Measurements from ENCODE around the gene MEF2A. TPM values are rescaled to one million over a fixed set of nuclear protein-coding genes. Genes with fewer than 3 reads are reported as not detected.

Gene MEF2A
- total RNA-seq, 4 donors from 2014 or later: 55.3 to 155 (median 105) TPM

DNA sequence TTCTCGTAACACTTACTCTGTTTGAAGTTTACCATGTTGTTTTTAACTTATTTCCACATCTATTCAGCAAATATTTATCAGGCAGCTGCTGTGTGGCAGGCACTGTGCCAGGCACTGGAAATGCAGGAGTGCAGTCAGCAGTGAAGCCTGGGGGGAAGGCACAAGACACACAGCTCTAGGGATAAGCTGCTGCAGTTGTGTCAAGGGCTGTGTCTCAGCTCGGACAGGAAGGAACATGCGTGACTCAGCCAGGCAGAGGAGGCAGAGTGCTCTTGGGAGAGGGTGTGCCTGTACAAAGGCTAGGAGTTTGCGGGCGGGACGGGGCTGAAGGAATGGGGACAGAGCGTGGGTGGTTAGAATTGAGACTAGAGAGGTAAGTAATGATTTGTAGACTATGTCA, 142.8 kb downstream of the MEF2A start:
- Histone ChIP-seq H3K27ac (peak overlapping the region in 1 of 3 donors; percentile 17), H3K4me3 (replicated peaks in 1 of 3) (no peak overlapping the region), H3K9me3 (no peaks in the 10 kb centered on the region), H3K4me1 (peaks cover 9 to 25% of the 10 kb centered on the region in 2 donors), H3K27me3 (no peaks in the 10 kb centered on the region), H3K36me3 (peaks cover 7 to 22% of the 10 kb centered on the region in 2 donors)
- WGBS, 2 donors: 45 to 52% methylated on average over 7 of the region's 7 CpGs
- DNase-seq: peak; percentile 65 to 75
- intact Hi-C loops (cut with DNase I): loop anchor here (10.0 kb wide), 1 partner anchor 424 kb away; no protein-coding TSS in a partner anchor
- TF ChIP-seq, protein P1, sequence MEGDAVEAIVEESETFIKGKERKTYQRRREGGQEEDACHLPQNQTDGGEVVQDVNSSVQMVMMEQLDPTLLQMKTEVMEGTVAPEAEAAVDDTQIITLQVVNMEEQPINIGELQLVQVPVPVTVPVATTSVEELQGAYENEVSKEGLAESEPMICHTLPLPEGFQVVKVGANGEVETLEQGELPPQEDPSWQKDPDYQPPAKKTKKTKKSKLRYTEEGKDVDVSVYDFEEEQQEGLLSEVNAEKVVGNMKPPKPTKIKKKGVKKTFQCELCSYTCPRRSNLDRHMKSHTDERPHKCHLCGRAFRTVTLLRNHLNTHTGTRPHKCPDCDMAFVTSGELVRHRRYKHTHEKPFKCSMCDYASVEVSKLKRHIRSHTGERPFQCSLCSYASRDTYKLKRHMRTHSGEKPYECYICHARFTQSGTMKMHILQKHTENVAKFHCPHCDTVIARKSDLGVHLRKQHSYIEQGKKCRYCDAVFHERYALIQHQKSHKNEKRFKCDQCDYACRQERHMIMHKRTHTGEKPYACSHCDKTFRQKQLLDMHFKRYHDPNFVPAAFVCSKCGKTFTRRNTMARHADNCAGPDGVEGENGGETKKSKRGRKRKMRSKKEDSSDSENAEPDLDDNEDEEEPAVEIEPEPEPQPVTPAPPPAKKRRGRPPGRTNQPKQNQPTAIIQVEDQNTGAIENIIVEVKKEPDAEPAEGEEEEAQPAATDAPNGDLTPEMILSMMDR (IDR thresholded peaks at IDR 0.05): no peak
- TF ChIP-seq POLR2A (IDR thresholded peaks at IDR 0.05): no peak

DNA sequence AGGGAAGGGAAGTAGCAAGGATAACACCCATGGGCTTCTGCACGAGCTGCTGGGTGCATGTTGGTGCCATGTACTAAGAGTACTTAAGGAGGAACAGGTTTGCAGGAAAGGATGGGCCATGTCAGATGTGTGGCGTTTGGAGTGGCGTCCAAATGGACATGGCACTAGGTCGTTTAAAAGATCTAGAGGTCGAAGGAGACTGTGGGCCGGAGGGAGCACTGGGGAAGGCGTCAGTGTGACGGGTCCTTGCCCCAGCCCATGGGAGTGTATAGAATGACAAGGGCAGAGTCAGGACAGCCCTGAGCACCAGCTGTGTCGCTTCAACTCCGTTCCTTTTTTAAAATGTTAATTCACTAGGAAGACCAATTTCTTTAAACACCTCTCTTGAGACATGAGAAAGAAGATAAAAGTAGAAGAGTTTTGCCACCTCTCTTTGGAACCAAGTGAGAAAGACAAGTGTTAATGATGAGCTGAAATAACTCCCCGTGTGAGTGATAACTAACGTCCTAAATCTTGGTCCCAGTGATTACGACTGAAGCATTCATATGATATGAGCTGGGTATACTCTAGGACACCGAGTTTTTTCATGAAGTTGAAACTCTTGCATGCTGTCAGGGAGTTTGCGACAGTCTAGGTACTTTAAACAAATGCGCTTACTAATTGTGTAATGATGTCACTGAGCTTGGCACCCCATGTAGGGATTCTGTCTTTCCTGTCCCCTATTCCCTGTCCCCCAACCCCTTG, 143.6 kb downstream of the MEF2A start:
- H3K27me3 ChIP-seq: no peaks in the 10 kb centered on the region
- 89% methylated on average over 16 of the region's 16 CpGs for WGBS, 2 donors
- peaks cover 7 to 22% of the 10 kb centered on the region in 2 donors for H3K36me3 ChIP-seq
- no peak overlapping the region for H3K4me3 ChIP-seq (replicated peaks in 1 of 3)
- H3K9me3 ChIP-seq: no peaks in the 10 kb centered on the region
- no peak for DNase-seq
- intact Hi-C loops (cut with DNase I): loop anchor here (10.0 kb wide), 1 partner anchor 425 kb away; no protein-coding TSS in a partner anchor
- H3K4me1 ChIP-seq: peaks cover 4 to 19% of the 10 kb centered on the region in 2 donors
- TF ChIP-seq, protein P1 (IDR thresholded peaks at IDR 0.05): no peak
- TF ChIP-seq POLR2A (IDR thresholded peaks at IDR 0.05): no peak
- no peak overlapping the region for H3K27ac ChIP-seq

DNA sequence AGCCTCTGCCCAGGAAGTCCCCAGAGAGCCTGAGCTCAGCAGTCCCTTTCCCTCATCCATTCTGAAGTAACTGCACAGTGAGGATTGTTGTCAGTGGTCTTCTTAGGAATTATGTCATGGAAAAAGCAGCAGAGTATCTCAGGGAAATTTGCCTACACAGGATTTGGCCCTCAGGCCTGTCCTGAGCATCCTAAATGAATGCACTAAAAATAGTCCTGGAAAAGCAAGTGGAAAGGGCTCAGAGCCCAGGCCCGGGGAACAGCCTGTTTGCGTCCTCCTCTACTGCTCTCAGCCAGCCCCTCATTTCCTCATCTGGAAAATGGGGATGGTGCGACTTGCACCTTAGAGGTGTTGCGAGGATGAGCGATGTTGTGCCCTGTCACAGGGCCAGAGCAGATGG, 145.8 kb downstream of the MEF2A start:
- intact Hi-C loops (cut with DNase I): no loop called here
- Histone ChIP-seq H3K36me3 (peaks cover 11 to 26% of the 10 kb centered on the region in 2 donors), H3K27ac (no peak overlapping the region), H3K9me3 (no peaks in the 10 kb centered on the region), H3K27me3 (no peaks in the 10 kb centered on the region), H3K4me1 (peaks cover 4 to 19% of the 10 kb centered on the region in 2 donors), H3K4me3 (replicated peaks in 1 of 3) (no peak overlapping the region)
- no peak for TF ChIP-seq POLR2A (IDR thresholded peaks at IDR 0.05)
- TF ChIP-seq, protein P1 (IDR thresholded peaks at IDR 0.05): no peak
- WGBS, 2 donors: 79 to 80% methylated on average over 5 of the region's 5 CpGs
- DNase-seq: no peak

DNA sequence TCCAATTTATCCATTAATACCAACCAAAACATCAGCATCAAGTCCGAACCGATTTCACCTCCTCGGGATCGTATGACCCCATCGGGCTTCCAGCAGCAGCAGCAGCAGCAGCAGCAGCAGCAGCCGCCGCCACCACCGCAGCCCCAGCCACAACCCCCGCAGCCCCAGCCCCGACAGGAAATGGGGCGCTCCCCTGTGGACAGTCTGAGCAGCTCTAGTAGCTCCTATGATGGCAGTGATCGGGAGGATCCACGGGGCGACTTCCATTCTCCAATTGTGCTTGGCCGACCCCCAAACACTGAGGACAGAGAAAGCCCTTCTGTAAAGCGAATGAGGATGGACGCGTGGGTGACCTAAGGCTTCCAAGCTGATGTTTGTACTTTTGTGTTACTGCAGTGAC, 146.6 kb downstream of the MEF2A start:
- WGBS, 2 donors: 82 to 86% methylated on average over 17 to 18 of the region's 18 CpGs

More for the DNA sequence above, 146.6 kb downstream of the MEF2A start:
- Histone ChIP-seq H3K27ac (no peak overlapping the region), H3K9me3 (no peaks in the 10 kb centered on the region), H3K36me3 (peaks cover 11 to 26% of the 10 kb centered on the region in 2 donors), H3K27me3 (no peaks in the 10 kb centered on the region), H3K4me3 (replicated peaks in 1 of 3) (no peak overlapping the region), H3K4me1 (peaks cover 4 to 20% of the 10 kb centered on the region in 2 donors)
- intact Hi-C loops (cut with DNase I): no loop called here
- DNase-seq: no peak
- TF ChIP-seq POLR2A (IDR thresholded peaks at IDR 0.05): no peak
- TF ChIP-seq, protein P1 (IDR thresholded peaks at IDR 0.05): no peak

All from thyroid gland (tissue), 4 donors.